ENCODE results near the gene HDAC6.

HDAC6 gene

DNA sequence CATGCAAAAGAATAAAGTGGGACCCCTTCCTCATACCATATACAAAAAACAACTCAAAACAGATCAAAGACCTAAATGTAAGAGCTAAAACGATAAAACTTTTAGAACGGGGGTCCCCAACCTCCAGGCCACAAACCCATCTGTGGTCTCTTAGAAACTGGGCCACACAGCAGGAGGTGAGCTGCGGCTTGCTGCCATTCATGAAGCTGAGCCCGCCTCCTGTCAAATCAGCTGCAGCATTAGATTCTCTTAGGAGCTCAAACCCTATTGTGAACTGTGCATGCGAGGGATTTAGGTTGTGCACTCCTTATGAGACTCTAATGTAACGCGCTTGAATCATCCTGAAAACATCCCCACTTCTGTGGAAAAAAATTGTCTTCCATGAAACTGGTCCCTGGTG is 22.5 kb upstream of the HDAC6 start (continued):
- TF ChIP-seq ZNF70 (CRISPR knock-in tag; IDR thresholded peaks at IDR 0.05) (no peak), ZNF565 (CRISPR knock-in tag; conservative IDR thresholded peaks at IDR 0.05; ENCODE audit: low read depth) (no peak), ESRRG (CRISPR knock-in tag; IDR thresholded peaks at IDR 0.05) (no peak), RARB (CRISPR knock-in tag; IDR thresholded peaks at IDR 0.05) (no peak), GLIS3 (CRISPR knock-in tag; IDR thresholded peaks at IDR 0.05) (no peak)

GRCh38 chrX:48781705-48782104 is 20.2 kb upstream of the HDAC6 start:
- TF ChIP-seq ISL1 (CRISPR knock-in tag; IDR thresholded peaks at IDR 0.05), result no peak
- no peak for TF ChIP-seq OSR1 (CRISPR knock-in tag; IDR thresholded peaks at IDR 0.05)
- no peak for TF ChIP-seq ZNF70 (CRISPR knock-in tag; IDR thresholded peaks at IDR 0.05)
- no peak for TF ChIP-seq GLIS3 (CRISPR knock-in tag; IDR thresholded peaks at IDR 0.05)
- TF ChIP-seq CSRNP3 (CRISPR knock-in tag; IDR thresholded peaks at IDR 0.05), result no peak
- TF ChIP-seq ZFP30 (CRISPR knock-in tag; IDR thresholded peaks at IDR 0.05), result no peak
- no peak for TF ChIP-seq TOX (CRISPR knock-in tag; IDR thresholded peaks at IDR 0.05; ENCODE audit: borderline replicate concordance)
- no peak for TF ChIP-seq RARB (CRISPR knock-in tag; IDR thresholded peaks at IDR 0.05)
- TF ChIP-seq CSDC2 (CRISPR knock-in tag; IDR thresholded peaks at IDR 0.05), result no peak
- no peak for TF ChIP-seq TCF4 (CRISPR knock-in tag; IDR thresholded peaks at IDR 0.05; ENCODE audit: borderline replicate concordance)
- TF ChIP-seq CREB5 (CRISPR knock-in tag; IDR thresholded peaks at IDR 0.05; ENCODE audit: low read depth), result no peak
- TF ChIP-seq ZNF8 (CRISPR knock-in tag; IDR thresholded peaks at IDR 0.05), result no peak
- TF ChIP-seq, protein P1, sequence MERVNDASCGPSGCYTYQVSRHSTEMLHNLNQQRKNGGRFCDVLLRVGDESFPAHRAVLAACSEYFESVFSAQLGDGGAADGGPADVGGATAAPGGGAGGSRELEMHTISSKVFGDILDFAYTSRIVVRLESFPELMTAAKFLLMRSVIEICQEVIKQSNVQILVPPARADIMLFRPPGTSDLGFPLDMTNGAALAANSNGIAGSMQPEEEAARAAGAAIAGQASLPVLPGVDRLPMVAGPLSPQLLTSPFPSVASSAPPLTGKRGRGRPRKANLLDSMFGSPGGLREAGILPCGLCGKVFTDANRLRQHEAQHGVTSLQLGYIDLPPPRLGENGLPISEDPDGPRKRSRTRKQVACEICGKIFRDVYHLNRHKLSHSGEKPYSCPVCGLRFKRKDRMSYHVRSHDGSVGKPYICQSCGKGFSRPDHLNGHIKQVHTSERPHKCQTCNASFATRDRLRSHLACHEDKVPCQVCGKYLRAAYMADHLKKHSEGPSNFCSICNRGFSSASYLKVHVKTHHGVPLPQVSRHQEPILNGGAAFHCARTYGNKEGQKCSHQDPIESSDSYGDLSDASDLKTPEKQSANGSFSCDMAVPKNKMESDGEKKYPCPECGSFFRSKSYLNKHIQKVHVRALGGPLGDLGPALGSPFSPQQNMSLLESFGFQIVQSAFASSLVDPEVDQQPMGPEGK (CRISPR knock-in tag; IDR thresholded peaks at IDR 0.05; ENCODE audit: borderline replicate concordance), result no peak
- TF ChIP-seq TSHZ2 (CRISPR knock-in tag; IDR thresholded peaks at IDR 0.05), result no peak
- no peak for TF ChIP-seq ESRRG (CRISPR knock-in tag; IDR thresholded peaks at IDR 0.05)
- TF ChIP-seq ZFP3 (CRISPR knock-in tag; IDR thresholded peaks at IDR 0.05), result no peak
- TF ChIP-seq ARNTL (CRISPR knock-in tag; IDR thresholded peaks at IDR 0.05; ENCODE audit: borderline replicate concordance, low read depth), result no peak
- no peak for TF ChIP-seq BACH2 (CRISPR knock-in tag; IDR thresholded peaks at IDR 0.05; ENCODE audit: borderline replicate concordance)
- no peak for TF ChIP-seq SNAI2 (CRISPR knock-in tag; IDR thresholded peaks at IDR 0.05)
- no peak for ATAC-seq

DNA sequence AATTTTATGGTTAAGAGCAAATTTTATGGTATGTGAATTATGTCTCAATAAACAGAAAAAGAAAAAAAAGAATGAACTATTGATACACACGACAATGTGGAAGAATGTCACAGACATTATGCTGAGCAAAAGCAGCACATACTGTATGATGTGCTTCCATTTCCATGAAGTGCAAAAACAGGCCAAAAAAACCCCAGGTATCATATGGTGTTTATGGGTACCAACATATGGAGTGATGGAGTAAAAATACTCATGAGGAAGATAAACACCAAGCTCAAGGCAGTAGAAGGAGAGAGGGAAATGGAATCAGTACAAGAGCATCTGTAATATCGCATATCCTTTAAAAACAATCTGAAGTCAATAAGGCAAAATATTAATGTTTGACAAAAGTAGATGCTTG is 19.7 kb upstream of the HDAC6 start:
- no peak for ATAC-seq
- TF ChIP-seq ZC3H10 (CRISPR knock-in tag; IDR thresholded peaks at IDR 0.05) (no peak), ZNF70 (CRISPR knock-in tag; IDR thresholded peaks at IDR 0.05) (no peak), PPARA (CRISPR knock-in tag; IDR thresholded peaks at IDR 0.05; ENCODE audit: borderline replicate concordance) (no peak), ZFP3 (CRISPR knock-in tag; IDR thresholded peaks at IDR 0.05) (no peak), ESRRG (CRISPR knock-in tag; IDR thresholded peaks at IDR 0.05) (no peak), CSDC2 (CRISPR knock-in tag; IDR thresholded peaks at IDR 0.05) (no peak), TOX (CRISPR knock-in tag; IDR thresholded peaks at IDR 0.05; ENCODE audit: borderline replicate concordance) (no peak), ISL1 (CRISPR knock-in tag; IDR thresholded peaks at IDR 0.05) (no peak), POU6F1 (CRISPR knock-in tag; IDR thresholded peaks at IDR 0.05; ENCODE audit: borderline replicate concordance, low read depth) (no peak)

All from SK-N-SH treated with all-trans-retinoic acid at 6 μM for 48 hours (cell line).